Right lobe of liver (tissue), 6 donors: ENCODE data around the gene TMEM139. TPM values are rescaled to one million over a fixed set of nuclear protein-coding genes. Genes with fewer than 3 reads are reported as not detected.
"Not testable (repeated sequence)": the region's sequence is repeated elsewhere in the genome, so short reads cannot be mapped to it uniquely, and the experiment has no call there.

ENCODE experiments used
- ATAC-seq, 4 donors: fragments of 200-7000 bp; cut with Tn5 transposase; one replicate each; pipeline ENCODE4 v1.9.1; 2020; ENCODE audit warnings: mild to moderate bottlenecking in 4 of 4, moderate library complexity in 4 of 4
- DNase-seq, 3 donors: peaks; one replicate each; pipeline ENCODE4 v3.0.0-alpha.2; 2020
- H3K27ac ChIP-seq, 3 donors: fragments of 200-600 bp; one replicate each; pipeline ENCODE4 v1.8.0; 2022
- H3K27me3 ChIP-seq, 2 donors: fragments of 200-600 bp; one replicate each; pipeline ENCODE4 v1.8.0; 2022
- H3K36me3 ChIP-seq, 4 donors: fragments of 200-600 bp; sonication (generic) in 1 of 4; one replicate each; pipeline versions ENCODE4 v1.5.1 to v1.8.0; 2017 to 2022; ENCODE audit warnings: control low read depth in 1 of 4
- H3K4me1 ChIP-seq, 4 donors: fragments of 200-600 bp; sonication (generic) in 1 of 4; one replicate each; pipeline versions ENCODE4 v1.5.1 to v1.8.0; 2017 to 2022; ENCODE audit warnings: control low read depth in 1 of 4
- H3K4me3 ChIP-seq, 3 donors: fragments of 200-600 bp; one replicate each; pipeline ENCODE4 v1.8.0; 2022
- H3K9me3 ChIP-seq, 4 donors: fragments of 200-600 bp; sonication (generic) in 1 of 4; one replicate each; pipeline versions ENCODE4 v1.5.1 to v1.8.0; 2017 to 2022; ENCODE audit warnings: control low read depth in 1 of 4
- POLR2A ChIP-seq: fragments of 450-650 bp; IDR thresholded peaks from one replicate; pipeline ENCODE4 v1.6.1; 2017; ENCODE audit warnings: antibody characterized with exemption, mild to moderate bottlenecking
- WGBS: methylation state at CpG from one replicate; pipeline ENCODE4 v1.1.6; 2018; ENCODE audit warnings: low coverage, low lambda C conversion rate; ENCODE audit not compliant: insufficient coverage; ENCODE audit errors: missing lambda C conversion rate; 5-methylcytosine and 5-hydroxymethylcytosine counted together
- intact Hi-C, 2 donors: fragments of 100-400 bp; cut with DNase I; formaldehyde crosslinking; loops; one replicate each; pipeline versions ENCODE4 v1.11.2 to v1.14.1; 2022
- total RNA-seq, 6 experiments: library from RNA; depleted of rRNA in 2 of 6; stranded (reverse); fragments of >200 nt in 2 of 6; fragmentation: NEBNext Ultra II Directional in 3 of 6; extraction: Animal tissue kit (Norgen Biotek cat#: 25700) in 3 of 6; gene quantifications; one replicate each; pipeline versions ENCODE4 v1.1.0 to v1.2.4, GENCODE V29; 2016 to 2023
- TF ChIP-seq, protein P1 (sequence below), 4 donors: fragments of 200-600 bp in 3 of 4; fragments of 450-650 bp in 1 of 4; IDR thresholded peaks; one replicate each; pipeline versions ENCODE4 v1.5.1 to v1.8.0; 2016 to 2022; ENCODE audit warnings: antibody characterized with exemption in 4 of 4, mild to moderate bottlenecking in 2 of 4
- donor health status: DM: no; HTN: yes; CAD: no.
- donor health status: DM: no; HTN: no; CAD: no.
- donor health status: DM: no; HTN: no; CAD: no.
- donor health status: DM: no; HTN: yes; CAD: no.
- donor health status: DM: no; HTN: yes; CAD: no.

TMEM139 gene
- total RNA-seq, 6 experiments from 2014 or later = 7.0 to 20.8 (median 14.8) TPM

DNA sequence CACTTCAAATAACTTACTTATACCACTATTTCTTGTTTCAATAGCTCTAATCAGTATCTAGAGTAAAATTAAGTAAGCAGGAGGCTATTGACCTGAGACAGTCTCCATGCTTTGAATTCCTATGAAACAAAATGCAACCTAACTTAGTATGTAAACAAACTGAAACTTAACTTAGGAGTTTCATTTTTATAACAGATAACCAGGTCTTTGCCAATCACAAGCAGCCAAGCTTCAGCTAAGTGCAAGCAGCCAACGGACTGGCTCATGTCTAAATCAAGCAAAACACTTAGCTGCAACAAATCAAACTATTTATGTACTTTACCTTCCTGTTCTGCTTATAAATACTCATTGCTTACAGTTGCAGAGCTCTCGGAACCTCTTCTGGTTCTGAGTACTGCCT, 25.9 kb upstream of the TMEM139 start:
- peaks cover 0 to 23% (median 0%) of the 10 kb centered on the region in 4 donors for H3K4me1 ChIP-seq
- peak; percentile 46 to 61 (median 52) for ATAC-seq
- 5% methylated on average over 2 of the region's 2 CpGs for WGBS
- intact Hi-C loops = no loop called here
- H3K36me3 ChIP-seq = no peaks in the 10 kb centered on the region
- TF ChIP-seq, protein P1, sequence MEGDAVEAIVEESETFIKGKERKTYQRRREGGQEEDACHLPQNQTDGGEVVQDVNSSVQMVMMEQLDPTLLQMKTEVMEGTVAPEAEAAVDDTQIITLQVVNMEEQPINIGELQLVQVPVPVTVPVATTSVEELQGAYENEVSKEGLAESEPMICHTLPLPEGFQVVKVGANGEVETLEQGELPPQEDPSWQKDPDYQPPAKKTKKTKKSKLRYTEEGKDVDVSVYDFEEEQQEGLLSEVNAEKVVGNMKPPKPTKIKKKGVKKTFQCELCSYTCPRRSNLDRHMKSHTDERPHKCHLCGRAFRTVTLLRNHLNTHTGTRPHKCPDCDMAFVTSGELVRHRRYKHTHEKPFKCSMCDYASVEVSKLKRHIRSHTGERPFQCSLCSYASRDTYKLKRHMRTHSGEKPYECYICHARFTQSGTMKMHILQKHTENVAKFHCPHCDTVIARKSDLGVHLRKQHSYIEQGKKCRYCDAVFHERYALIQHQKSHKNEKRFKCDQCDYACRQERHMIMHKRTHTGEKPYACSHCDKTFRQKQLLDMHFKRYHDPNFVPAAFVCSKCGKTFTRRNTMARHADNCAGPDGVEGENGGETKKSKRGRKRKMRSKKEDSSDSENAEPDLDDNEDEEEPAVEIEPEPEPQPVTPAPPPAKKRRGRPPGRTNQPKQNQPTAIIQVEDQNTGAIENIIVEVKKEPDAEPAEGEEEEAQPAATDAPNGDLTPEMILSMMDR (IDR thresholded peaks at IDR 0.05) = no peak
- TF ChIP-seq POLR2A = no peak
- peak overlapping the region in 2 of 3 donors; percentile 30 to 70 for H3K27ac ChIP-seq
- peak in 1 of 3 donors; percentile 68 for DNase-seq
- no peaks in the 10 kb centered on the region for H3K9me3 ChIP-seq
- peak overlapping the region in 1 of 3 donors; percentile 9 for H3K4me3 ChIP-seq
- no peaks in the 10 kb centered on the region for H3K27me3 ChIP-seq

DNA sequence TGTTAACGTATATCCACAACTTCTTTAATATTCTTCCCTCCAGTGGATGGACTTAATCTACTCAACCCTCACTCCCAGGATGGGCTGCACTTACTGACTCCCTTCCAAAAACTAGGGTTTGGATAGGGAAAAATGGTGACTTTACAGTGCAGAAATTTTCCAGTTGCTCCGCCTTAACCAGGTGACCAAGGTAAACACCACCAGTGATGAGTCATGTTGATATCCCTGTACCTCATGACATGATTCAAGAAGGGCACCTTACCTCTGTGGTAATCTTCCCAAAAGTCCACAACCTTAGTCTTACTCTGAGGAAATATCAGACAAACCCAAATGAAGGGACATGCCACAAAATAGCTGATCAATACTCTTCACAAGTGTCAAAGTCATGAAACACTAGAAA, 25.0 kb upstream of the TMEM139 start:
- H3K36me3 ChIP-seq = peaks cover 0 to 1% (median 0%) of the 10 kb centered on the region in 4 donors
- no peaks in the 10 kb centered on the region for H3K9me3 ChIP-seq
- peak overlapping the region; percentile 12 to 70 (median 30) for H3K27ac ChIP-seq
- H3K4me1 ChIP-seq = peaks cover 0 to 31% (median 3%) of the 10 kb centered on the region in 4 donors
- H3K4me3 ChIP-seq = no peak overlapping the region
- no peak for DNase-seq
- no peaks in the 10 kb centered on the region for H3K27me3 ChIP-seq
- peak in 3 of 4 donors; percentile 41 to 63 (median 41) for ATAC-seq
- intact Hi-C loops = no loop called here
- TF ChIP-seq, protein P1 (IDR thresholded peaks at IDR 0.05) = no peak
- TF ChIP-seq POLR2A = no peak
- 62% methylated on average over 2 of the region's 2 CpGs for WGBS

DNA sequence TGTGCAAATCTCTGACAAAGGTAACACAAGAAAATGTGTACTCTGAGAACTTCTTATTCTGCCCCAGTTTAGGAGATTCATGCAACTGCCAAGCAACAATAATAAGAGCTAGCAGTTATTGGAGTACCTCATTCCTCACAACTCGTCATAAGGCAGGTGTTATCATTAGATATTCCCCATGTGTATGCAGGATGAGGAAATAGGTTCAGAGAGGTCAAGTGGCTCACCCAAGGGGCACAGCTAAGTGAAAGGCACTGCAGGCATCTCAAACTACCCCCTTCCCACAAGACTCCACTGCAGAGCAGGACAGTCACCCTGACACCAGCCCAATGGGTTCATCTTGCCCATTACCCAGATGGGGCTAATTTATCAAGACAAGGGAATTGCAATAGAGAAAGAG, 22.9 kb upstream of the TMEM139 start:
- Histone ChIP-seq H3K36me3 (peaks cover 0 to 18% (median 3%) of the 10 kb centered on the region in 4 donors), H3K27me3 (no peaks in the 10 kb centered on the region), H3K4me3 (no peak overlapping the region), H3K27ac (no peak overlapping the region), H3K9me3 (no peaks in the 10 kb centered on the region), H3K4me1 (peaks cover 0 to 47% (median 10%) of the 10 kb centered on the region in 4 donors)
- TF ChIP-seq POLR2A = no peak
- TF ChIP-seq, protein P1 (IDR thresholded peaks at IDR 0.05) = no peak
- DNase-seq (no peak), ATAC-seq (no peak)
- intact Hi-C loops = no loop called here
- WGBS = 88% methylated on average over 1 of the region's 1 CpG

DNA sequence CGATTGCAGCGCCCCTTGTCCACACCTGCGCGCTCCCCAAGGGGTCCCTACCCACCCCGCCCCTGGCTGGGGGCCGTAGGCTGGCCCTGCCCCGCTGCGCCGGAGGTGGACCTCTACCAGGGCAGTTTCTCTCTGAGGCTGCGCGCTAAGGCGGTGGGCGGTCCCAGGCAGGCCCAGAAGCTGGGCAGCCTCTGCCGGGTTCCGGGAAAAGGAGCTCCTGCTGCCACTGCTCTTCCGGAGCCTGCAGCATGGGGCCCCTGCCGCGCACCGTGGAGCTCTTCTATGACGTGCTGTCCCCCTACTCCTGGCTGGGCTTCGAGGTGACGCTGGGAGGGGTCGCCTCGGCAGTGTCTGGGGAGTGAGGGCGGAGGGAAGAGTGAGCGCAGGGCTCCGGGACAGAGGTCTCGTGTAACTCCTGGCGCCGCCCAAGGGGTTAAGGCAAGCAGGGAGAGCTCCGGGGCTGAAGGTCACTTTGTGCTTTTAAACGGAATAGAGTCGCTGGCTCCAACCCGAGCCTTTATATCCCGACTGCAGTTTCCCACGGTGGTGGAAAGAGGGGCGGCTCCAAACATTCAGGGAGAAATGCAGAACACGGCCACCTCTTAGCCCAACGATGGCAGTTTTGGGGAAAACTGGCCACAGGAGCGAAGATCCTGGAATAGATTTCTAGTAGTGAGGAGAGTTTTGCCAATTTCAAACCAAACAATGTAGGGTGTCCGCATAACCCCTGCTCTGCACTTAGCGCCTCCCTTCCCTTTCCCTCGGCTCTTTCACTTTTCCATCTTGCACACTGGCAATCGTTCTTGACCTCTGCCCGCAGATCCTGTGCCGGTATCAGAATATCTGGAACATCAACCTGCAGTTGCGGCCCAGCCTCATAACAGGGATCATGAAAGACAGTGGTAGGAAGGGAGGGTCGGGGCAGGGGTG, 21.2 kb upstream of the TMEM139 start, which contains the start of gene GSTK1:
Gene GSTK1, plus strand, starts transcription at position 176 of the 930 bp plus-strand sequence. Its CDS starts 73 bp downstream, at position 249.
- ATAC-seq (peak; percentile 88 to 96 (median 91)), DNase-seq (peak; percentile 92 to 95 (median 93))
- TF ChIP-seq, protein P1 (IDR thresholded peaks at IDR 0.05) = no peak
- peak; percentile 90 for TF ChIP-seq POLR2A
- peak within 1 kb of the TSS; percentile 61 to 91 (median 81) for H3K4me3 ChIP-seq
- intact Hi-C loops = no loop called here
- H3K27me3 ChIP-seq = no peaks in the 10 kb centered on the region
- no peaks in the 10 kb centered on the region for H3K9me3 ChIP-seq
- H3K27ac ChIP-seq = peak within 1 kb of the TSS; percentile 83 to 88 (median 84)
- peaks cover 0 to 34% (median 7%) of the 10 kb centered on the region in 4 donors for H3K36me3 ChIP-seq
- H3K4me1 ChIP-seq = peaks cover 0 to 56% (median 10%) of the 10 kb centered on the region in 4 donors
- 1% methylated on average over 35 of the region's 48 CpGs for WGBS

GRCh38 chr7:143264196-143264568, 20.6 kb upstream of the TMEM139 start:
- peaks cover 0 to 41% (median 7%) of the 10 kb centered on the region in 4 donors for H3K36me3 ChIP-seq
- H3K9me3 ChIP-seq, DNase-seq, ATAC-seq, intact Hi-C loops, H3K27me3 ChIP-seq: not testable (repeated sequence)
- H3K27ac ChIP-seq = peak overlapping the region; percentile 83 to 88 (median 84)
- peak overlapping the region; percentile 61 to 91 (median 81) for H3K4me3 ChIP-seq
- 23% methylated on average over 10 of the region's 15 CpGs for WGBS
- H3K4me1 ChIP-seq = peaks cover 0 to 56% (median 10%) of the 10 kb centered on the region in 4 donors
